H1 (cell line): Measurements from ENCODE around the gene AMY1B. TPM values are rescaled to one million over a fixed set of nuclear protein-coding genes. Genes with fewer than 3 reads are reported as not detected.
"Not testable (repeated sequence)": the region's sequence is repeated elsewhere in the genome, so short reads cannot be mapped to it uniquely, and the experiment has no call there.

ENCODE experiments used
- CTCF ChIA-PET: fragments of 300-600 bp; sonication (Branson Sonifier 250); formaldehyde crosslinking; loops from one replicate; lab custom pipeline; 2021; ENCODE audit not compliant: partially characterized antibody; lab: Charles Lee
- POLR2A ChIA-PET: fragments of 300-600 bp; sonication (Branson Sonifier 250); formaldehyde crosslinking; loops from one replicate; lab custom pipeline; 2021; ENCODE audit warnings: inconsistent platforms; ENCODE audit not compliant: partially characterized antibody; lab: Charles Lee
- DNase-seq, 2 experiments: peaks; one replicate each; pipeline versions ENCODE4 v3.0.0 to v3.0.0-alpha.2; 2010 to 2022; ENCODE audit warnings: low spot score in 2 of 2, low read depth in 1 of 2, mixed read lengths in 1 of 2
- FAIRE-seq: peaks from 2 replicates; lab custom pipeline; 2011; peaks lifted over from hg19 to GRCh38; lab: Jason Lieb, UNC
- H2AFZ ChIP-seq: 2 replicates; pipeline ENCODE4 v1.8.1; 2012; ENCODE audit warnings: low read length, inconsistent platforms
- H2AK5ac ChIP-seq: 2 replicates; pipeline ENCODE4 v1.6.1; 2013; ENCODE audit warnings: low read depth, low read length
- H2BK120ac ChIP-seq: replicated peaks from 2 replicates; pipeline ENCODE3; 2013; ENCODE audit warnings: low read depth, low read length, inconsistent platforms
- H2BK12ac ChIP-seq: 2 replicates; pipeline ENCODE4 v1.6.1; 2013; ENCODE audit warnings: low read depth, low read length
- H2BK15ac ChIP-seq: 2 replicates; pipeline ENCODE4 v1.6.1; 2013; ENCODE audit warnings: low read length
- H2BK20ac ChIP-seq: 2 replicates; pipeline ENCODE4 v1.6.1; 2013; ENCODE audit warnings: low read length
- H2BK5ac ChIP-seq: 2 replicates; pipeline ENCODE4 v1.6.1; 2013; ENCODE audit warnings: low read depth, low read length
- H3K14ac ChIP-seq: 2 replicates; pipeline ENCODE4 v1.6.1; 2013; ENCODE audit warnings: inconsistent platforms; ENCODE audit not compliant: insufficient read length
- H3K18ac ChIP-seq: 2 replicates; pipeline ENCODE4 v1.6.1; 2013; ENCODE audit warnings: low read length; ENCODE audit errors: extremely low read depth
- H3K23ac ChIP-seq: 2 replicates; pipeline ENCODE4 v1.6.1; 2013; ENCODE audit warnings: inconsistent platforms; ENCODE audit not compliant: insufficient read length
- H3K23me2 ChIP-seq: 2 replicates; pipeline ENCODE4 v1.6.1; 2013; ENCODE audit warnings: low read depth, low read length
- H3K27ac ChIP-seq: 2 replicates; pipeline ENCODE4 v1.6.1; 2011; ENCODE audit warnings: low read depth, low read length, inconsistent platforms
- H3K27me3 ChIP-seq, 4 experiments: replicated peaks in 1 of 4; 1 replicate in 1 of 4; 2 replicates in 3 of 4; pipeline versions ENCODE4 v1.6.1 to v1.8.1; 2011 to 2013; ENCODE audit warnings: low read length in 3 of 4, mild to moderate bottlenecking in 3 of 4, inconsistent platforms in 2 of 4, mixed read lengths in 2 of 4, moderate library complexity in 1 of 4; ENCODE audit not compliant: control insufficient read depth in 3 of 4, insufficient read depth in 3 of 4; ENCODE audit errors: extremely low read depth in 1 of 4
- H3K36me3 ChIP-seq, 4 experiments: 2 replicates each; pipeline versions ENCODE4 v1.6.1 to v1.8.1; 2011 to 2013; ENCODE audit warnings: mild to moderate bottlenecking in 4 of 4, low read length in 3 of 4, moderate library complexity in 2 of 4, control low read depth in 1 of 4, inconsistent platforms in 1 of 4; ENCODE audit not compliant: insufficient read depth in 4 of 4, control insufficient read depth in 2 of 4
- H3K4ac ChIP-seq: replicated peaks from 2 replicates; pipeline ENCODE3; 2013; ENCODE audit warnings: low read length, low read depth, mixed read lengths, inconsistent platforms; ENCODE audit not compliant: insufficient read length
- H3K4me1 ChIP-seq, 4 experiments: replicated peaks in 1 of 4; 1 replicate in 1 of 4; 2 replicates in 3 of 4; pipeline versions ENCODE4 v1.6.1 to v1.8.1; 2011 to 2013; ENCODE audit warnings: low read length in 3 of 4, inconsistent platforms in 2 of 4, mixed read lengths in 1 of 4; ENCODE audit not compliant: insufficient read depth in 4 of 4, control insufficient read depth in 3 of 4
- H3K4me2 ChIP-seq, 2 experiments: 2 replicates each; pipeline versions ENCODE4 v1.6.1 to v1.8.1; 2011 to 2013; ENCODE audit warnings: low read depth in 2 of 2, low read length in 2 of 2, control low read depth in 1 of 2, inconsistent platforms in 1 of 2, mild to moderate bottlenecking in 1 of 2; ENCODE audit not compliant: insufficient read depth in 1 of 2
- H3K4me3 ChIP-seq, 4 experiments: fragments of 200-600, 300-600 bp in 1 of 4; sonication (generic), shearing (Covaris generic), sonication (Bioruptor Twin) in 1 of 4; 2 replicates each; pipeline versions ENCODE4 v1.5.1 to v1.8.1; 2011 to 2016; ENCODE audit warnings: low read length in 4 of 4, low read depth in 3 of 4, control low read depth in 2 of 4, inconsistent platforms in 2 of 4, mild to moderate bottlenecking in 2 of 4, mixed read lengths in 1 of 4, moderate library complexity in 1 of 4; ENCODE audit not compliant: insufficient read depth in 2 of 4; ENCODE audit errors: extremely low read depth in 1 of 4
- H3K56ac ChIP-seq: replicated peaks from 2 replicates; pipeline ENCODE3; 2013; ENCODE audit warnings: low read depth, mild to moderate bottlenecking, mixed read lengths, low read length, inconsistent platforms; ENCODE audit not compliant: insufficient read length
- H3K79me1 ChIP-seq: 2 replicates; pipeline ENCODE4 v1.6.1; 2013; ENCODE audit warnings: low read depth, low read length, control low read depth
- H3K79me2 ChIP-seq, 2 experiments: 2 replicates each; pipeline versions ENCODE4 v1.6.1 to v1.8.1; 2012 to 2013; ENCODE audit warnings: low read length in 2 of 2, mild to moderate bottlenecking in 2 of 2, inconsistent platforms in 1 of 2; ENCODE audit not compliant: insufficient read depth in 2 of 2, control insufficient read depth in 1 of 2
- H3K9ac ChIP-seq, 4 experiments: replicated peaks in 1 of 4; 1 replicate in 1 of 4; 2 replicates in 3 of 4; pipeline versions ENCODE4 v1.6.1 to v1.8.1; 2011 to 2013; ENCODE audit warnings: low read depth in 3 of 4, low read length in 3 of 4, control low read depth in 2 of 4, mild to moderate bottlenecking in 2 of 4, moderate library complexity in 2 of 4, inconsistent platforms in 1 of 4; ENCODE audit errors: extremely low read depth in 1 of 4
- H3K9me3 ChIP-seq, 2 experiments: 2 replicates each; pipeline versions ENCODE4 v1.6.1 to v1.8.1; 2012 to 2013; ENCODE audit warnings: mild to moderate bottlenecking in 2 of 2, moderate library complexity in 2 of 2, control low read depth in 1 of 2, inconsistent platforms in 1 of 2, low read depth in 1 of 2, low read length in 1 of 2, mixed read lengths in 1 of 2; ENCODE audit not compliant: insufficient read depth in 2 of 2
- H4K20me1 ChIP-seq, 2 experiments: replicated peaks in 1 of 2; 2 replicates each; pipeline versions ENCODE3 to v1.8.1; 2011 to 2013; ENCODE audit warnings: inconsistent platforms in 2 of 2, low read length in 2 of 2, mild to moderate bottlenecking in 1 of 2; ENCODE audit not compliant: insufficient read depth in 2 of 2, control insufficient read depth in 1 of 2
- H4K5ac ChIP-seq: 2 replicates; pipeline ENCODE4 v1.6.1; 2013; ENCODE audit warnings: low read length, low read depth, mixed read lengths, inconsistent platforms; ENCODE audit not compliant: insufficient read length
- H4K8ac ChIP-seq: 2 replicates; pipeline ENCODE4 v1.8.0; 2013; ENCODE audit warnings: mild to moderate bottlenecking, moderate library complexity, low read length, inconsistent platforms; ENCODE audit not compliant: insufficient read depth; ENCODE audit errors: extremely low read depth
- H4K91ac ChIP-seq: replicated peaks from 2 replicates; pipeline ENCODE3; 2013; ENCODE audit warnings: low read length, mixed read lengths, inconsistent platforms; ENCODE audit not compliant: insufficient read length
- WGBS, 2 experiments: shearing (Covaris generic) in 1 of 2; methylation state at CpG; one replicate each; pipeline versions ENCODE4 v1.1.6 to v1.1.7; 2013 to 2015; ENCODE audit warnings: low lambda C conversion rate in 2 of 2, mixed read lengths in 2 of 2, inconsistent platforms in 1 of 2, low coverage in 1 of 2, missing lambda C conversion rate in 1 of 2; ENCODE audit not compliant: insufficient replicate concordance in 2 of 2, insufficient coverage in 1 of 2, insufficient read length in 1 of 2; ENCODE audit errors: extremely low coverage in 1 of 2, missing lambda C conversion rate in 1 of 2; 5-methylcytosine and 5-hydroxymethylcytosine counted together
- polyA plus RNA-seq, 7 experiments: library from polyadenylated mRNA; depleted of rRNA in 3 of 7; stranded (reverse) in 5 of 7; unstranded in 2 of 7; fragments of >200 nt in 5 of 7; fragments of 200-250 nt in 2 of 7; gene quantifications; 1 replicate in 5 of 7; 2 replicates in 1 of 7; 4 replicates in 1 of 7; pipeline versions ENCODE4 v1.2.1 to v1.2.3, GENCODE V29; 2011 to 2013; ENCODE audit warnings: missing spikeins in 2 of 7, mixed read lengths in 2 of 7
- total RNA-seq: library from RNA; stranded (reverse); fragmentation: NEBNext Ultra II Directional; extraction: Animal tissue kit (Norgen Biotek cat#: 25700); gene quantifications from 2 replicates; pipeline ENCODE4 v1.2.1, GENCODE V29; 2021

AMY1B gene
- total and polyA plus RNA-seq, 2 of the 8 experiments (the other 6 are each of a cell fraction or from before 2014, with no cell fraction given): not detected

DNA sequence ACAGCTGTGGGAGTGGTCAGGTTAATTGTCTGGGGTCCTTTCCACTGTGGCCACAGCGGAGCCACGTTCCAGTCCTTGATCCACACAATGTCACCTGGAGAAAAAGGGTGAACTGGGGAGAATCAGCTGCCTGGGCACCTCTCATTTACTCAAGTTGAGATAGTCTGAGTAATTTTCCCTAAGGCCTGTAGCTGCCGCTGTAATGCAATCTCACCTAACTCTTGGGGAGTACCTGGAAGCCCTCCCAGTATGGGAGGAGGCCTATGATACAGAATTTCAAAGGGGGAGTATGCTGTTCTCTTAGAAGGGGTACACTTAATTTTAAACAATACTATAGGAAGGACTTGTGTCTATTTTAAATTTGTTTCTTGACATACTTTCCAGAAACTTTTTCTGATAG lies 45.7 kb downstream of the AMY1B start:
- H3K4ac ChIP-seq, DNase-seq, H3K36me3 ChIP-seq, H3K23me2 ChIP-seq, H2BK5ac ChIP-seq, H3K27me3 ChIP-seq, H3K9ac ChIP-seq, H4K20me1 ChIP-seq, H3K23ac ChIP-seq, H2BK15ac ChIP-seq, H3K18ac ChIP-seq, H4K91ac ChIP-seq, H3K79me2 ChIP-seq, H2AFZ ChIP-seq, H3K4me3 ChIP-seq, H3K9me3 ChIP-seq, H3K56ac ChIP-seq, CTCF ChIA-PET, H2BK20ac ChIP-seq, FAIRE-seq, H3K14ac ChIP-seq, POLR2A ChIA-PET, H2AK5ac ChIP-seq, H2BK12ac ChIP-seq, H3K79me1 ChIP-seq, H3K4me1 ChIP-seq, H4K8ac ChIP-seq, H2BK120ac ChIP-seq, H3K4me2 ChIP-seq, H3K27ac ChIP-seq, H4K5ac ChIP-seq: not testable (repeated sequence)
- no CpG with 5 or more reads among the region's 3 CpGs for WGBS, 2 experiments

DNA sequence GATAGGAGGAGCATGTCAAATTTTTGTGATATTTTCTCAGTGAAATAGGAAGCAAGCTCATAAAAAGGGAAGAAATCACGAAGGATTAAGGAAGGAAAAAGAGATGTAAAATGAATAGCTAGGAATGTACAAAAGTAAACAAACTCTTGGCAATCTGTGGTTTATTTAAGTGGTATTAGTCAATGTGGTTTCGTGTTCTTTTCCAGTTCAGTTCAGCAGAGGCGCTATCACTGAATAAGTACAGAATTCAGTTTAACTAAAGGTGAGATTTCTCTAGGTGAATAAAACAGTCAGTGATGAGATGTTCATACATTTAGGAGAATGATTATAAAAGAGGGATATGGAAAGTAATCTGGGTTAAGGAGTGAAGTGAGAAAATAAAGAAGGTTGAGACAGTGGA lies 52.1 kb downstream of the AMY1B start:
- H3K27me3 ChIP-seq, H3K14ac ChIP-seq, H3K36me3 ChIP-seq, CTCF ChIA-PET, H3K9ac ChIP-seq, H4K20me1 ChIP-seq, H2BK15ac ChIP-seq, H4K8ac ChIP-seq, H3K79me1 ChIP-seq, H2BK120ac ChIP-seq, H3K56ac ChIP-seq, FAIRE-seq, H2BK12ac ChIP-seq, H2AK5ac ChIP-seq, H3K23me2 ChIP-seq, H3K27ac ChIP-seq, DNase-seq, H3K18ac ChIP-seq, H2BK5ac ChIP-seq, H3K4me3 ChIP-seq, H3K4ac ChIP-seq, POLR2A ChIA-PET, H3K79me2 ChIP-seq, H2AFZ ChIP-seq, H3K23ac ChIP-seq, H3K4me1 ChIP-seq, H4K91ac ChIP-seq, H2BK20ac ChIP-seq, H3K4me2 ChIP-seq, H3K9me3 ChIP-seq, H4K5ac ChIP-seq: not testable (repeated sequence)
- no CpG with 5 or more reads among the region's 3 CpGs for WGBS, 2 experiments
